Epithelial cell of proximal tubule (primary cell): ENCODE data around the gene U2AF2. TPM values are rescaled to one million over a fixed set of nuclear protein-coding genes. Genes with fewer than 3 reads are reported as not detected.

Experiments used
- DNase-seq: peaks from one replicate; pipeline ENCODE4 v3.0.0-alpha.2; 2011; ENCODE audit warnings: low read depth
- H3K4me3 ChIP-seq: 2 replicates; pipeline ENCODE4 v1.5.1; 2011; ENCODE audit warnings: low read depth, mild to moderate bottlenecking, low read length
- total RNA-seq: library from RNA; depleted of rRNA; stranded (reverse); fragments of >200 nt; gene quantifications from 2 replicates; pipeline ENCODE4 v1.2.3, GENCODE V29; 2015
- TF ChIP-seq, protein P1 (sequence below): conservative IDR thresholded peaks from 2 replicates; pipeline ENCODE4 v1.5.1; 2012; ENCODE audit warnings: low read depth, mild to moderate bottlenecking, low read length

The U2AF2 gene
- total RNA-seq, 1 donor from 2014 or later = 142 TPM

GRCh38 chr19:55611300-55611982, 43.4 kb upstream of the U2AF2 start:
- DNase-seq = no peak
- TF ChIP-seq, protein P1, sequence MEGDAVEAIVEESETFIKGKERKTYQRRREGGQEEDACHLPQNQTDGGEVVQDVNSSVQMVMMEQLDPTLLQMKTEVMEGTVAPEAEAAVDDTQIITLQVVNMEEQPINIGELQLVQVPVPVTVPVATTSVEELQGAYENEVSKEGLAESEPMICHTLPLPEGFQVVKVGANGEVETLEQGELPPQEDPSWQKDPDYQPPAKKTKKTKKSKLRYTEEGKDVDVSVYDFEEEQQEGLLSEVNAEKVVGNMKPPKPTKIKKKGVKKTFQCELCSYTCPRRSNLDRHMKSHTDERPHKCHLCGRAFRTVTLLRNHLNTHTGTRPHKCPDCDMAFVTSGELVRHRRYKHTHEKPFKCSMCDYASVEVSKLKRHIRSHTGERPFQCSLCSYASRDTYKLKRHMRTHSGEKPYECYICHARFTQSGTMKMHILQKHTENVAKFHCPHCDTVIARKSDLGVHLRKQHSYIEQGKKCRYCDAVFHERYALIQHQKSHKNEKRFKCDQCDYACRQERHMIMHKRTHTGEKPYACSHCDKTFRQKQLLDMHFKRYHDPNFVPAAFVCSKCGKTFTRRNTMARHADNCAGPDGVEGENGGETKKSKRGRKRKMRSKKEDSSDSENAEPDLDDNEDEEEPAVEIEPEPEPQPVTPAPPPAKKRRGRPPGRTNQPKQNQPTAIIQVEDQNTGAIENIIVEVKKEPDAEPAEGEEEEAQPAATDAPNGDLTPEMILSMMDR = no peak
- no peak overlapping the region for H3K4me3 ChIP-seq

- no peak for DNase-seq
- TF ChIP-seq, protein P1 = no peak
- H3K4me3 ChIP-seq = no peak overlapping the region
Measured at GRCh38 chr19:55611983-55612645, 42.7 kb upstream of the U2AF2 start.

DNA sequence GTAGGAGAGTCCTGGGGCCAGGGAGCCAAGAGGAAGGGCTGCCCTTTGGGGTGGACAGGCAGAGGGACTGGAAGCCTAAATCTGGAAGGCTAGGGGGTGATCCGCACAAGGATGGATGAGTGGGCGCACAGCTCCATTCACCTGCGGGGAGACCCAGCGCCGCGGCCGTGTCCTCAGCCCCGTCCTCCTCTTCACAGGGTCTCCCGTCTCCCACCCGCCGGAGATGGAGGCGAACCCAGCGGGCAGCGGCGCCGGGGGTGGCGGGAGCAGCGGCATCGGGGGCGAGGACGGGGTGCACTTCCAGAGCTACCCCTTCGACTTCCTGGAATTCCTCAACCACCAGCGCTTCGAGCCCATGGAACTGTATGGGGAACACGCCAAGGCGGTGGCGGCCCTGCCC, 41.4 kb upstream of the U2AF2 start:
- H3K4me3 ChIP-seq = no peak overlapping the region
- DNase-seq = no peak
- TF ChIP-seq, protein P1 = no peak

DNA sequence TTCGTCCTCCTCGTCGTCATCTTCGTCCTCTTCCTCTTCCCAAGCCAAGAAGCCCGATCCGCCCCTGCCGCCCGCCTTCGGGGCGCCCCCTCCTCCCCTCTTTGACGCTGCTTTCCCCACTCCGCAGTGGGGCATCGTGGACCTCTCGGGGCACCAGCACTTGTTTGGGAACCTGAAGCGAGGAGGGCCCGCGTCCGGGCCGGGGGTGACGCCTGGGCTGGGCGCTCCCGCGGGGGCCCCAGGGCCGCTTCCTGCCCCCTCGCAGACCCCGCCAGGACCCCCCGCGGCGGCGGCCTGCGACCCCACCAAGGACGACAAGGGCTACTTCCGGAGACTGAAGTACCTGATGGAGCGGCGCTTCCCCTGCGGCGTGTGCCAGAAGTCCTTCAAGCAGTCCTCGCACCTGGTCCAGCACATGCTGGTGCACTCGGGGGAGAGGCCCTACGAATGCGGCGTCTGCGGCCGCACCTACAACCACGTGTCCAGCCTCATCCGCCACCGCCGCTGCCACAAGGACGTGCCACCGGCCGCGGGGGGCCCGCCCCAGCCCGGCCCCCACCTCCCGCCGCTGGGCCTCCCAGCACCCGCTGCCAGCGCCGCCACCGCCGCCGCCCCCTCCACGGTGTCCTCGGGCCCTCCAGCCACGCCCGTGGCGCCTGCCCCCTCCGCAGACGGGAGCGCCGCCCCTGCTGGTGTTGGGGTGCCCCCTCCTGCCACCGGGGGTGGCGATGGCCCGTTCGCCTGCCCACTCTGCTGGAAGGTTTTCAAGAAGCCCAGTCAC, 40.7 kb upstream of the U2AF2 start:
- TF ChIP-seq, protein P1 = no peak
- DNase-seq = no peak
- H3K4me3 ChIP-seq = no peak overlapping the region

DNA sequence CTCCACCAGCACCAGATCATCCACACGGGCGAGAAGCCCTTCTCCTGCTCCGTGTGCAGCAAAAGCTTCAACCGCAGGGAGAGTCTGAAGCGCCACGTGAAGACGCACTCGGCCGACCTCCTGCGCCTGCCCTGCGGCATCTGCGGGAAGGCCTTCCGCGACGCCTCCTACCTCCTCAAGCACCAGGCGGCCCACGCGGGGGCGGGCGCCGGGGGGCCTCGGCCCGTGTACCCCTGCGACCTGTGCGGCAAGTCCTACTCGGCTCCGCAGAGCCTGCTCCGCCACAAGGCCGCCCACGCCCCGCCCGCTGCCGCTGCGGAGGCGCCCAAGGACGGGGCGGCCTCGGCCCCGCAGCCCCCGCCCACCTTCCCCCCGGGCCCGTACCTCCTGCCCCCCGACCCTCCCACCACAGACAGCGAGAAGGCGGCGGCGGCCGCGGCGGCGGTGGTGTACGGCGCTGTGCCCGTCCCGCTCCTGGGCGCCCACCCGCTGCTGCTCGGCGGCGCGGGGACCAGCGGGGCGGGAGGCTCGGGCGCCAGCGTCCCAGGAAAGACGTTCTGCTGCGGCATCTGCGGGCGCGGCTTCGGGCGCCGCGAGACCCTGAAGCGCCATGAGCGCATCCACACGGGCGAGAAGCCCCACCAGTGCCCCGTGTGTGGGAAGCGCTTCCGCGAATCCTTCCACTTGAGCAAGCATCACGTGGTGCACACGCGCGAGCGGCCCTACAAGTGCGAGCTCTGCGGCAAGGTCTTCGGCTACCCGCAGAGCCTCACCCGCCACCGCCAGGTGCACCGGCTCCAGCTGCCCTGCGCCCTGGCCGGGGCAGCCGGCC, 39.9 kb upstream of the U2AF2 start:
- TF ChIP-seq, protein P1 = no peak
- no peak for DNase-seq
- no peak overlapping the region for H3K4me3 ChIP-seq

- no peak for DNase-seq
- TF ChIP-seq, protein P1 = no peak
- H3K4me3 ChIP-seq = no peak overlapping the region
Measured at GRCh38 chr19:55615543-55616394, 39.1 kb upstream of the U2AF2 start.
